Sigmoid colon (tissue), 7 donors: ENCODE results near the gene BCAR3. TPM values are rescaled to one million over a fixed set of nuclear protein-coding genes. Genes with fewer than 3 reads are reported as not detected.

Source experiments
- DNase-seq: peaks from one replicate; pipeline ENCODE4 v3.0.0-alpha.2; 2019
- H3K27ac ChIP-seq, 4 donors: fragments of 200-600 bp; sonication (generic); one replicate each; pipeline ENCODE4 v1.5.1; 2016 to 2019; ENCODE audit warnings: mild to moderate bottlenecking in 1 of 4
- H3K27me3 ChIP-seq, 3 donors: fragments of 200-600 bp; sonication (generic); one replicate each; pipeline ENCODE4 v1.5.1; 2019; ENCODE audit warnings: mild to moderate bottlenecking in 1 of 3
- H3K36me3 ChIP-seq, 4 donors: fragments of 200-600 bp; sonication (generic); one replicate each; pipeline ENCODE4 v1.5.1; 2016 to 2019
- H3K4me1 ChIP-seq, 4 donors: fragments of 200-600 bp; sonication (generic); one replicate each; pipeline ENCODE4 v1.5.1; 2017 to 2019
- H3K4me3 ChIP-seq, 4 donors: fragments of 200-600 bp; sonication (generic); one replicate each; pipeline ENCODE4 v1.5.1; 2017 to 2019; ENCODE audit warnings: mild to moderate bottlenecking in 2 of 4, moderate library complexity in 1 of 4
- H3K9me3 ChIP-seq, 4 donors: fragments of 200-600 bp in 3 of 4; sonication (generic) in 3 of 4; one replicate each; pipeline versions ENCODE4 v1.5.1 to v1.6.1; 2013 to 2019
- CTCF ChIP-seq, 4 experiments: fragments of 450-650 bp in 3 of 4; fragments of 200-600 bp in 1 of 4; IDR thresholded peaks; one replicate each; pipeline ENCODE4 v1.5.1; 2016 to 2019; ENCODE audit warnings: antibody characterized with exemption in 4 of 4, mild to moderate bottlenecking in 3 of 4, moderate library complexity in 2 of 4
- EP300 ChIP-seq, 4 donors: sonication (generic); formaldehyde crosslinking; IDR thresholded peaks; one replicate each; pipeline ENCODE4 v1.6.1; 2017; ENCODE audit warnings: antibody characterized with exemption in 4 of 4
- POLR2A ChIP-seq, 2 donors: fragments of 450-650 bp; IDR thresholded peaks; one replicate each; pipeline ENCODE4 v1.6.1; 2016; ENCODE audit warnings: antibody characterized with exemption in 2 of 2, mild to moderate bottlenecking in 2 of 2, moderate library complexity in 2 of 2
- POLR2AphosphoS5 ChIP-seq, 4 donors: sonication (generic); formaldehyde crosslinking; IDR thresholded peaks; one replicate each; pipeline ENCODE4 v1.6.1; 2017; ENCODE audit warnings: antibody characterized with exemption in 4 of 4
- WGBS, 2 donors: extraction: QIAGEN DNeasy Blood & Tissue Kit; methylation state at CpG; one replicate each; pipeline ENCODE4 v1.1.7; 2013; 5-methylcytosine and 5-hydroxymethylcytosine counted together
- intact Hi-C: fragments of 100-400 bp; cut with DNase I; formaldehyde crosslinking; loops from one replicate; pipeline ENCODE4 v1.15.1; 2023
- polyA plus RNA-seq, 3 donors: library from polyadenylated mRNA; stranded (reverse); fragments of 200-250 nt; gene quantifications; one replicate each; pipeline ENCODE4 v1.2.3, GENCODE V29; 2013
- total RNA-seq, 4 donors: library from RNA; depleted of rRNA; stranded (reverse); fragments of >200 nt; gene quantifications; one replicate each; pipeline ENCODE4 v1.1.0, GENCODE V29; 2016
- donor health status: healthy with polysubstance abuse.
- donor health status: Bipolar disorder and iron deficiency.
- donor health status: healthy.

BCAR3 gene
- total and polyA plus RNA-seq, 7 donors = 12.3 to 43.2 (median 22.1) TPM

- peaks cover 0 to 38% (median 0%) of the 10 kb centered on the region in 4 donors for H3K36me3 ChIP-seq
- no peak for TF ChIP-seq POLR2A (IDR thresholded peaks at IDR 0.05)
- TF ChIP-seq CTCF (IDR thresholded peaks at IDR 0.05) = no peak
- TF ChIP-seq EP300 (IDR thresholded peaks at IDR 0.05) = no peak
- no peak for TF ChIP-seq POLR2AphosphoS5 (IDR thresholded peaks at IDR 0.05)
- no peak overlapping the region for H3K4me3 ChIP-seq
- intact Hi-C loops = no loop called here
- H3K27me3 ChIP-seq = no peaks in the 10 kb centered on the region
- no peaks in the 10 kb centered on the region for H3K4me1 ChIP-seq
- WGBS, 2 donors = 36 to 84% methylated on average over 3 of the region's 3 CpGs
- no peak overlapping the region for H3K27ac ChIP-seq
- no peaks in the 10 kb centered on the region for H3K9me3 ChIP-seq
- DNase-seq = no peak
Measured at GRCh38 chr1:93546162-93546863, 135.3 kb downstream of the BCAR3 start.

GRCh38 chr1:93542398-93542797 is 139.2 kb downstream of the BCAR3 start:
- TF ChIP-seq EP300 (IDR thresholded peaks at IDR 0.05) = no peak
- no peak for TF ChIP-seq POLR2A (IDR thresholded peaks at IDR 0.05)
- no peak for DNase-seq
- Histone ChIP-seq H3K27me3 (no peaks in the 10 kb centered on the region), H3K4me3 (no peak overlapping the region), H3K4me1 (no peaks in the 10 kb centered on the region), H3K36me3 (peaks cover 0 to 4% (median 0%) of the 10 kb centered on the region in 4 donors), H3K27ac (no peak overlapping the region), H3K9me3 (no peaks in the 10 kb centered on the region)
- WGBS, 2 donors = 96 to 98% methylated on average over 1 of the region's 1 CpG
- intact Hi-C loops = no loop called here

GRCh38 chr1:93541045-93541444 is 140.6 kb downstream of the BCAR3 start:
- TF ChIP-seq POLR2A (IDR thresholded peaks at IDR 0.05) = no peak
- TF ChIP-seq CTCF (IDR thresholded peaks at IDR 0.05) = no peak
- TF ChIP-seq POLR2AphosphoS5 (IDR thresholded peaks at IDR 0.05) = no peak
- TF ChIP-seq EP300 (IDR thresholded peaks at IDR 0.05) = no peak
- WGBS, 2 donors = 67 to 80% methylated on average over 4 of the region's 4 CpGs
- Histone ChIP-seq H3K9me3 (no peaks in the 10 kb centered on the region), H3K4me3 (no peak overlapping the region), H3K4me1 (no peaks in the 10 kb centered on the region), H3K36me3 (no peaks in the 10 kb centered on the region), H3K27me3 (no peaks in the 10 kb centered on the region), H3K27ac (no peak overlapping the region)
- no peak for DNase-seq
- intact Hi-C loops = no loop called here

- no peak overlapping the region for H3K27ac ChIP-seq
- no peaks in the 10 kb centered on the region for H3K4me1 ChIP-seq
- DNase-seq = no peak
- 57 to 69% methylated on average over 2 of the region's 2 CpGs for WGBS, 2 donors
- intact Hi-C loops = no loop called here
- no peaks in the 10 kb centered on the region for H3K27me3 ChIP-seq
- no peak for TF ChIP-seq POLR2A (IDR thresholded peaks at IDR 0.05)
- TF ChIP-seq EP300 (IDR thresholded peaks at IDR 0.05) = no peak
- no peak for TF ChIP-seq CTCF (IDR thresholded peaks at IDR 0.05)
- no peak for TF ChIP-seq POLR2AphosphoS5 (IDR thresholded peaks at IDR 0.05)
- no peaks in the 10 kb centered on the region for H3K9me3 ChIP-seq
- H3K4me3 ChIP-seq = no peak overlapping the region
- H3K36me3 ChIP-seq = no peaks in the 10 kb centered on the region
Measured at GRCh38 chr1:93537924-93538323, 143.7 kb downstream of the BCAR3 start.

- intact Hi-C loops = no loop called here
- H3K4me1 ChIP-seq = no peaks in the 10 kb centered on the region
- H3K27me3 ChIP-seq = no peaks in the 10 kb centered on the region
- no peaks in the 10 kb centered on the region for H3K36me3 ChIP-seq
- no peaks in the 10 kb centered on the region for H3K9me3 ChIP-seq
- DNase-seq = no peak
- no peak overlapping the region for H3K4me3 ChIP-seq
- no peak for TF ChIP-seq EP300 (IDR thresholded peaks at IDR 0.05)
- no peak for TF ChIP-seq POLR2AphosphoS5 (IDR thresholded peaks at IDR 0.05)
- TF ChIP-seq POLR2A (IDR thresholded peaks at IDR 0.05) = no peak
- no peak overlapping the region for H3K27ac ChIP-seq
Measured at GRCh38 chr1:93537396-93537795, 144.2 kb downstream of the BCAR3 start.

- Histone ChIP-seq H3K27me3 (no peaks in the 10 kb centered on the region), H3K36me3 (peaks cover 0 to 13% (median 2%) of the 10 kb centered on the region in 4 donors), H3K4me1 (no peaks in the 10 kb centered on the region), H3K4me3 (no peak overlapping the region), H3K9me3 (no peaks in the 10 kb centered on the region), H3K27ac (no peak overlapping the region)
- no peak for DNase-seq
- intact Hi-C loops = no loop called here
- TF ChIP-seq POLR2A (IDR thresholded peaks at IDR 0.05) (no peak), POLR2AphosphoS5 (IDR thresholded peaks at IDR 0.05) (no peak), CTCF (IDR thresholded peaks at IDR 0.05) (no peak), EP300 (IDR thresholded peaks at IDR 0.05) (no peak)
Measured at GRCh38 chr1:93533677-93534076, 148.0 kb downstream of the BCAR3 start.
